KMS-11 (cell line): ENCODE measurements around the gene FER.

Experiments used
- H2AFZ ChIP-seq: fragments of 200-600 bp; sonication (generic); 2 replicates; pipeline ENCODE4 v1.6.1; 2016; ENCODE audit warnings: antibody characterized with exemption, mixed run types, low read depth
- H3K27ac ChIP-seq: fragments of 200-600 bp; sonication (generic); 2 replicates; pipeline ENCODE4 v1.6.1; 2016; ENCODE audit warnings: mild to moderate bottlenecking, mixed run types
- H3K27me3 ChIP-seq: fragments of 200-600 bp; sonication (generic); 2 replicates; pipeline ENCODE4 v1.6.1; 2017; ENCODE audit warnings: mild to moderate bottlenecking, low read depth, mixed run types, moderate library complexity; ENCODE audit not compliant: insufficient read depth
- H3K36me3 ChIP-seq: fragments of 200-600 bp; sonication (generic); 2 replicates; pipeline ENCODE4 v1.6.1; 2017; ENCODE audit warnings: mild to moderate bottlenecking, mixed run types; ENCODE audit not compliant: insufficient read depth
- H3K4me1 ChIP-seq: fragments of 200-600 bp; sonication (generic); 2 replicates; pipeline ENCODE4 v1.6.1; 2016; ENCODE audit warnings: mild to moderate bottlenecking, low read depth, mixed run types; ENCODE audit not compliant: poor library complexity, severe bottlenecking
- H3K4me2 ChIP-seq: fragments of 200-600 bp; sonication (generic); 2 replicates; pipeline ENCODE4 v1.7.0; 2016; ENCODE audit warnings: mild to moderate bottlenecking, mixed run types
- H3K4me3 ChIP-seq: fragments of 200-600 bp; sonication (generic); IDR thresholded peaks from 2 replicates; pipeline ENCODE4 v1.6.1; 2017; ENCODE audit warnings: low read depth, low read length, mixed read lengths; ENCODE audit not compliant: insufficient read depth
- H3K79me2 ChIP-seq: fragments of 200-600 bp; sonication (generic); 2 replicates; pipeline ENCODE4 v1.6.1; 2016; ENCODE audit warnings: low read depth, mixed run types; ENCODE audit not compliant: insufficient read depth
- H3K9ac ChIP-seq: fragments of 200-600 bp; sonication (generic); 2 replicates; pipeline ENCODE4 v1.6.1; 2016; ENCODE audit warnings: mild to moderate bottlenecking, mixed run types
- H4K20me1 ChIP-seq: fragments of 200-600 bp; sonication (generic); 2 replicates; pipeline ENCODE4 v1.6.1; 2016; ENCODE audit warnings: mild to moderate bottlenecking, mixed run types; ENCODE audit not compliant: insufficient read depth
- TF ChIP-seq, protein P1 (sequence below): fragments of 200-600 bp; sonication (generic); conservative IDR thresholded peaks from 2 replicates; pipeline ENCODE4 v1.6.1; 2017; ENCODE audit warnings: low read depth, mild to moderate bottlenecking, antibody characterized with exemption, low read length, moderate library complexity, mixed read lengths

The FER gene

DNA sequence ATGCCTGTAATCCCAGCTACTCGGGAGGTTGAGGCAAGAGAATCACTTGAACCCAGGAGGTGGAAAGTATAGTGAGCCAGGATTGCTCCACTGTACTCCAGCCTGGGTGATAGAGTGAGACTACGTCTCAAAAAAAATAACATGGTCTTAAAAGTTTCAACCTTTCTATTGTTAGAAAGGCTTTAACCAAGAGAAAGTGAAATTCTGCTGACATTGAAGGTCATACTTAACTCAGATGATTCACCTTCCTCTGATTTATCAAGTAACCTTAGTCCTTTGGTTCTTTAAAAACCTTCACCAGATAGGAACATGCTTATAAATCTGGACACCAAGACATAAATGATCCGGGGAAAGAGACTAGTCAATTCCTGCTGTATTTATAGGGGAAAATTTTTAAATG, 73.3 kb downstream of the FER start:
- H3K27ac ChIP-seq = no peak overlapping the region

DNA sequence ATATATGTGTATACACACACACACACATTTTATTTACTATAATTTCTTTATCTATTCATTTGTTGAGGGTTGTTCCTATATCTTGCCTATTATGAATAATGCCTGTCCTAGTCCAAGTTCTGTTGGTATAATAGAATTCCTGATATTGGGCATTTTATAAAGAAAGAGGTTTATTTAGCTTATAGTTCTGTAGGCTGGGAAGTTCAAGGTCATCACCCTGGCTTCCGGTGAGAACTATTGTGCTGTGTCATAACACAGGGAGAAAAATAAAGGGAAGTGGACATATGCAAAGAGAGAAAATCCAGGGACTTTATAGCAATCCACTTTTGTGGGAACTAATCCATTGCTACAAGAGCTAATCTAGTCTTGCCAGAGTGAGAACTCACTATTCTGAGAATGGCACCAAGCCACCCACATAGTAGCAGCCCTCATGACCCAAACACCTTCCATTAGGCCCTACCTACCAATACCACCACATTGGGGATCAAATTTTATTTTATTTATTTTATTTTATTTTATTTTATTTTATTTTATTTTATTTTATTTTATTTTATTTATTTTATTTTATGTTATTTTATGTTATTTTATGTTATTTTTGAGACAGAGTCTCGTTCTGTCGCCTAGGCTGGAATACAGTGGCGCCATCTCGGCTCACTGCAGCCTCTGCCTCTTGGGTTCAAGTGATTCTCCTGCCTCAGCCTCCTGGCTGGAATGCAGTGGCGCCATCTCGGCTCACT, 74.7 kb downstream of the FER start:
- no peaks in the 10 kb centered on the region for H3K79me2 ChIP-seq
- TF ChIP-seq, protein P1, sequence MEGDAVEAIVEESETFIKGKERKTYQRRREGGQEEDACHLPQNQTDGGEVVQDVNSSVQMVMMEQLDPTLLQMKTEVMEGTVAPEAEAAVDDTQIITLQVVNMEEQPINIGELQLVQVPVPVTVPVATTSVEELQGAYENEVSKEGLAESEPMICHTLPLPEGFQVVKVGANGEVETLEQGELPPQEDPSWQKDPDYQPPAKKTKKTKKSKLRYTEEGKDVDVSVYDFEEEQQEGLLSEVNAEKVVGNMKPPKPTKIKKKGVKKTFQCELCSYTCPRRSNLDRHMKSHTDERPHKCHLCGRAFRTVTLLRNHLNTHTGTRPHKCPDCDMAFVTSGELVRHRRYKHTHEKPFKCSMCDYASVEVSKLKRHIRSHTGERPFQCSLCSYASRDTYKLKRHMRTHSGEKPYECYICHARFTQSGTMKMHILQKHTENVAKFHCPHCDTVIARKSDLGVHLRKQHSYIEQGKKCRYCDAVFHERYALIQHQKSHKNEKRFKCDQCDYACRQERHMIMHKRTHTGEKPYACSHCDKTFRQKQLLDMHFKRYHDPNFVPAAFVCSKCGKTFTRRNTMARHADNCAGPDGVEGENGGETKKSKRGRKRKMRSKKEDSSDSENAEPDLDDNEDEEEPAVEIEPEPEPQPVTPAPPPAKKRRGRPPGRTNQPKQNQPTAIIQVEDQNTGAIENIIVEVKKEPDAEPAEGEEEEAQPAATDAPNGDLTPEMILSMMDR = no peak

More for the DNA sequence above, 73.3 kb downstream of the FER start:
- H3K79me2 ChIP-seq = no peaks in the 10 kb centered on the region
- no peak overlapping the region for H2AFZ ChIP-seq
- no peak overlapping the region for H3K9ac ChIP-seq
- no peak overlapping the region for H3K4me3 ChIP-seq
- no peaks in the 10 kb centered on the region for H4K20me1 ChIP-seq
- TF ChIP-seq, protein P1 = no peak
- H3K27me3 ChIP-seq = no peaks in the 10 kb centered on the region
- H3K4me1 ChIP-seq = peaks cover 12% of the 10 kb centered on the region
- no peaks in the 10 kb centered on the region for H3K36me3 ChIP-seq
- no peak overlapping the region for H3K4me2 ChIP-seq

DNA sequence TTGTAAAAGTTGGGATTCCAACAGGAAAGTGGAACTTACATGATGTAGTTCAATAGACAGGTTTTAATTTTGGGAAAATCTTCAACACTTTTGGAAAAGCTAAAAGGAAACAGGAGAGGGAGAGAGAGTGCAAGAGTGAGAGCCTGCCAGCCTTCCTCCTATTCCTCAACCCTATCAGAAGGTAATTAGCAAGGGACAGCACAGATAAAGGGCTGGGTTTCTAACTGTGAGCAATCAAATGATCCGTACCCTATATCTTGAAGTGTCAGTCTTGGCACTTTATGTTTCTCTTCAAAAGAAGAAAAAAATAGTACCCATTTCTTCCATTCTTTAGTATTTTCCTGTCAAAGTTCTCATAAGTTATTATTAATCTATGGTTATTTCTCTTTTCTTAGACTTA, 79.4 kb downstream of the FER start:
- H4K20me1 ChIP-seq = no peaks in the 10 kb centered on the region
- no peak overlapping the region for H3K4me2 ChIP-seq
- H3K36me3 ChIP-seq = no peaks in the 10 kb centered on the region
- H3K4me3 ChIP-seq = no peak overlapping the region
- no peak overlapping the region for H3K27ac ChIP-seq
- no peaks in the 10 kb centered on the region for H3K79me2 ChIP-seq
- H3K9ac ChIP-seq = no peak overlapping the region
- no peaks in the 10 kb centered on the region for H3K4me1 ChIP-seq
- no peak overlapping the region for H2AFZ ChIP-seq
- H3K27me3 ChIP-seq = no peaks in the 10 kb centered on the region
- TF ChIP-seq, protein P1 = no peak

More for the DNA sequence above, 74.7 kb downstream of the FER start:
- Histone ChIP-seq H3K4me2 (no peak overlapping the region), H3K27ac (no peak overlapping the region), H3K4me3 (no peak overlapping the region), H3K9ac (no peak overlapping the region), H4K20me1 (no peaks in the 10 kb centered on the region), H3K36me3 (no peaks in the 10 kb centered on the region), H3K27me3 (no peaks in the 10 kb centered on the region), H2AFZ (no peak overlapping the region), H3K4me1 (peaks cover 12% of the 10 kb centered on the region)

DNA sequence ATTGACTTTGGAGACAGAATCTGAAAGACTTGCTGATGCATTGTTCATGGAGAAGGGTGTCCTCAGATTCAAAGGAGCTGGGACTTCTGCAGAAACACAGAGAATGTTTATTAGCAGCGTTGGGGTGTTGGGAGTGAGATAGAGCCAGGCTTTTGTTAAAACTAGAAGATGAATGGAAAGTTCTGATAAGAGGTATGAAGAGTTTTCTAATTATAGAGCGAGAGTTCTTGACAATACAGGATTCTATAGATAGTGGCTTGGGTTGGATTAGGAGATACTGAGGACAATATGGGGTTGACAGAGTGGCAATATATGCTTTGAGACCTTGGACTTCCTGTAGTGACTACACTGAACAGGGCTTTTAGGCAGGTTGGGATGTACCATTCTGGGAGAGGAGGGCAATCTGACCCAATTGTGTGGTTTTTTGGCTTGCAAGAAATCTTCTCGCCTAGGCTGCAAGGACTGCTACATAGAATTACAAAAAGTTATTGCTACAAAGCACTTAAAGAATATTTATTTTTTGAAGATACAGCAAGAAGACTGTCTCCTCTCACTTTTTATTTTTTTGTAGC, 83.1 kb downstream of the FER start:
- Histone ChIP-seq H3K9ac (no peak overlapping the region), H3K4me3 (no peak overlapping the region), H3K27me3 (no peaks in the 10 kb centered on the region), H3K79me2 (no peaks in the 10 kb centered on the region), H3K27ac (no peak overlapping the region), H3K4me1 (no peaks in the 10 kb centered on the region), H3K36me3 (no peaks in the 10 kb centered on the region), H4K20me1 (no peaks in the 10 kb centered on the region), H3K4me2 (no peak overlapping the region), H2AFZ (no peak overlapping the region)
- TF ChIP-seq, protein P1 = no peak
